Measurements from ENCODE around the gene EPHA6.

EPHA6 gene

GRCh38 chr3:97029972-97030371, 215.6 kb downstream of the EPHA6 start:
- DNase-seq, result no peak

GRCh38 chr3:97037294-97037943, 223.0 kb downstream of the EPHA6 start:
- DNase-seq, result no peak

GRCh38 chr3:97043411-97043810, 229.0 kb downstream of the EPHA6 start:
- no peak for DNase-seq

- DNase-seq, result no peak
These were observed 243.0 kb downstream of the EPHA6 start for GRCh38 chr3:97057365-97057764.

- DNase-seq, result no peak
These were observed 244.8 kb downstream of the EPHA6 start for GRCh38 chr3:97059168-97059567.

- no peak for DNase-seq
These were observed 252.1 kb downstream of the EPHA6 start for GRCh38 chr3:97066531-97066930.

- DNase-seq, result no peak
These were observed 255.9 kb downstream of the EPHA6 start for GRCh38 chr3:97070302-97070701.

GRCh38 chr3:97074546-97074945, 260.2 kb downstream of the EPHA6 start:
- no peak for DNase-seq

GRCh38 chr3:97076673-97077072, 262.3 kb downstream of the EPHA6 start:
- no peak for DNase-seq

GRCh38 chr3:97089621-97090020, 275.2 kb downstream of the EPHA6 start:
- DNase-seq, result no peak

GRCh38 chr3:97102641-97103040, 288.2 kb downstream of the EPHA6 start:
- DNase-seq, result no peak

GRCh38 chr3:97105989-97106651, 291.7 kb downstream of the EPHA6 start:
- no peak for DNase-seq

- DNase-seq, result no peak
These were observed 292.2 kb downstream of the EPHA6 start for GRCh38 chr3:97106652-97106989.

GRCh38 chr3:97108136-97108535, 293.7 kb downstream of the EPHA6 start:
- no peak for DNase-seq

GRCh38 chr3:97111244-97111643, 296.9 kb downstream of the EPHA6 start:
- DNase-seq, result no peak

GRCh38 chr3:97121386-97121785, 307.0 kb downstream of the EPHA6 start:
- no peak for DNase-seq

GRCh38 chr3:97125902-97126499, 311.6 kb downstream of the EPHA6 start:
- no peak for DNase-seq

GRCh38 chr3:97131476-97131875, 317.1 kb downstream of the EPHA6 start:
- DNase-seq, result no peak

- DNase-seq, result no peak
These were observed 324.6 kb downstream of the EPHA6 start for GRCh38 chr3:97138914-97139541.

- DNase-seq, result no peak
These were observed 334.5 kb downstream of the EPHA6 start for GRCh38 chr3:97148931-97149330.

- no peak for DNase-seq
These were observed 346.8 kb downstream of the EPHA6 start for GRCh38 chr3:97161169-97161568.

GRCh38 chr3:97177242-97177641, 362.8 kb downstream of the EPHA6 start:
- no peak for DNase-seq

GRCh38 chr3:97181704-97182103, 367.3 kb downstream of the EPHA6 start:
- DNase-seq, result no peak

- DNase-seq, result no peak
These were observed 373.4 kb downstream of the EPHA6 start for GRCh38 chr3:97187771-97188170.
